Metanephros (tissue), 2 donors: Measurements from ENCODE around the gene LRRC40. TPM values are rescaled to one million over a fixed set of nuclear protein-coding genes. Genes with fewer than 3 reads are reported as not detected.

Experiments used
- small RNA-seq: library from RNA; depleted of rRNA; stranded (forward); fragments of <200 nt; gene quantifications from one replicate; pipeline ENCODE3, GENCODE V24; 2014; ENCODE audit warnings: low replicate concordance
- total RNA-seq: library from RNA; depleted of rRNA; stranded (reverse); fragments of >200 nt; gene quantifications from one replicate; pipeline ENCODE4 v1.2.3, GENCODE V29; 2014

LRRC40 gene
- total RNA-seq, result 21.4 TPM

GRCh38 chr1:70205434-70206118 is at the start of gene LRRC40:
LRRC40 (minus strand) TSS chr1:70205579; CDS start chr1:70205540, 39 bp downstream.

GRCh38 chr1:70221238-70222121 is 16.1 kb upstream of the LRRC40 start, which contains the start of gene SRSF11:
SRSF11 (plus strand) TSS chr1:70221380; CDS start chr1:70221637, 257 bp downstream.

Small RNA genes within 50 kb of the gene (small RNA-seq; reads per million reads assigned to genes)
- not detected for gene RN7SL242P

Other genes with a start within 250 kb of the LRRC40 start
- gene SRSF11, start 15.8 kb upstream of the LRRC40 start, total RNA-seq, result 162 TPM
- 39.1 TPM for gene ANKRD13C, start 149.1 kb upstream of the LRRC40 start, total RNA-seq
- 8.9 TPM for gene CTH, start 205.7 kb upstream of the LRRC40 start, total RNA-seq